HuH-7 (cell line): ENCODE measurements around the gene KRTAP9-4.
"Not testable (repeated sequence)": the region's sequence is repeated elsewhere in the genome, so short reads cannot be mapped to it uniquely, and the experiment has no call there.

ENCODE experiments used
- DNase-seq: peaks from one replicate; pipeline ENCODE4 v3.0.0; 2011; ENCODE audit warnings: low spot score

The KRTAP9-4 gene, protein sequence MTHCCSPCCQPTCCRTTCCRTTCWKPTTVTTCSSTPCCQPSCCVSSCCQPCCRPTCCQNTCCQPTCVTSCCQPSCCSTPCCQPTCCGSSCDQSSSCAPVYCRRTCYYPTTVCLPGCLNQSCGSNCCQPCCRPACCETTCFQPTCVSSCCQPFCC

DNA sequence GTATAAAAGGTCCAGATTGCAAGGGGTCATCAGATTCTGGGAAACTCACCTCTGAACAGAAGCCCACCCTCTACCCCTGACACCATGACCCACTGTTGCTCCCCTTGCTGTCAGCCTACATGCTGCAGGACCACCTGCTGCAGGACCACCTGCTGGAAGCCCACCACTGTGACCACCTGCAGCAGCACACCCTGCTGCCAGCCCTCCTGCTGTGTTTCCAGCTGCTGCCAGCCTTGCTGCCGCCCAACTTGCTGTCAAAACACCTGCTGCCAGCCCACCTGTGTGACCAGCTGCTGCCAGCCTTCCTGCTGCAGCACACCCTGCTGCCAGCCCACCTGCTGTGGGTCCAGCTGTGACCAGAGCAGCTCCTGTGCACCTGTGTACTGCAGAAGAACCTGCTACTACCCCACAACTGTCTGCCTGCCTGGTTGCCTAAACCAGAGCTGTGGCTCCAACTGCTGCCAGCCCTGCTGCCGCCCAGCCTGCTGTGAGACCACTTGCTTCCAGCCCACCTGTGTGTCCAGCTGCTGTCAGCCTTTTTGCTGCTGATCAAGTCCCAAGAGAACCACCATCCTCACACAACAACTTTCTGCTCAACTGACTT is at the start of gene KRTAP9-4:
Gene KRTAP9-4 (plus strand): TSS at position 51 of the 604 bp plus-strand sequence. CDS start 34 bp downstream, at position 85.
- not testable (repeated sequence) for DNase-seq

DNA sequence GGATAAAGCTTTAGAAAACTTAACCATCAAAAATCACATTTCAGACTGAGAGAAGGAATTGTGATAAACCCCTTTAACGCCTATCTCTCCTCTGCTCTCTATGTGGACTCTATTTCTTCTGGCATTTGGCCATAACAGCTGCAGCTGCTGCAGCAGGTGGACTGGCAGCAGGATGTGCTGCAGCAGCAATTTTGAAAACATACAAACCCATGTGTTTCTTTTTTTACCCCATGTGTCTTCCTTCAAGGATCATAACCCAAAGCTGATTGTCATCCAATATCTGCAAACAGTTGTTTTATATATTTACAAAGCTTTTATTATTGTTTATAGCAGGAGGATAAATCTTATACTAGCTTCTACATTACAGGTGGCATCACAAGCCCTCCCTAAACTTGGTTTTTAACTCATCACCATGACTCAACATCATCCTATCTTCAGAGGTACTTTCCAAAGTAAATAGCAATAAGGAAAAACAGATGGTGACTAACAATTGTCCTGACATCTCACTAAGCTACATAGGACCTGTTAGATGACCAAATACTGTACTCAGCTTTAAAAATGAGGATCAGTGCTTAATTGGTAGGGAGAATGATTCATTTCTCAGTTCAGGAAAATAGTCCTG is 37.5 kb upstream of the KRTAP9-4 start:
- no peak for DNase-seq

DNA sequence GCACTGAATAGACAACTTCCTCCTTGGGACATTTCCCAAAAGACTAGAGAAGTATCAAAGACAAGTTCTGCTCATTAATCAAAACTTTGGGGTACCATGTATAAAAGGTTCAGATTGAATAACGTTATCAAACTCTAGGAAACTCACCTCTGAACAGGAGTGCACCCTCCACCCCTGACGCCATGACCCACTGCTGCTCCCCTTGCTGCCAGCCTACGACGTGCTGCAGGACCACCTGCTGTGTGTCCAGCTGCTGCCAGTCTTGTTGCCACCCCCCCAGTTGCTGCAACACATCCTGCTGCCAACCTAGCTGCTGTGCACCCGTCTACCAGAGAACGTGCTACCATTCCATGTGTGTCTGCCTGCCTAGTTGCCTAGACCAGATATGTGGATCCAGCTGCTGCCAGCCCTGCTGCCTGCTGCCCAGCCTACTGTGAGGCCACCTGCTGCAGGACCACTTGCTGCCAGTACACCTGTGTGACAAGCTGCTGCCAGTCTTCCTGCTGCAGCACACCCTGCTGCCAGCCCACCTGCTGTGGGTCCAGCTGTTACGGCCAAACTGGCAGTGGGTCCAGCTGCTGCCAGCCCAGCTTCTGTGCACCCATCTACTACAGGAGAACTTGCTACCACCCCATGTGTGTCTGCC is 36.8 kb upstream of the KRTAP9-4 start:
- DNase-seq = no peak

- no peak for DNase-seq
Measured at GRCh38 chr17:41215681-41216080, 33.8 kb upstream of the KRTAP9-4 start.

DNA sequence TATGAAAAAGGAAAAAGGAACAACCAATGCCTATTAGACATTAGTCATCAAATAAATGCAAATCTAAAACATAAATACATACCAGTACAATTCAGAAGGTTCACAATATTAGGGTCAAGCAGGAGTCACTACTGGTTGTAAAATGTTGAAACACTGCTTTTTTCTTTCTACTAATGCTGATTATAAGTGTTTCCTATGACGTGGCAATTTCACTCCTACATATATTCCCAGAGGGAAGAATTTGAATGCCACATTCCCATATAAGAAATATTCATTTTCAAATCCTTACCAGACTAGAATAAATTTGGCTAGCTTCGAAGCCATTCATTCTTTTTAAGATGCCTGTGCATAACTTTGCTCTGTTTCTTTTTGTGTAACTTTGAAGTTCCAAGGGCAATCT is 25.7 kb upstream of the KRTAP9-4 start:
- no peak for DNase-seq

DNA sequence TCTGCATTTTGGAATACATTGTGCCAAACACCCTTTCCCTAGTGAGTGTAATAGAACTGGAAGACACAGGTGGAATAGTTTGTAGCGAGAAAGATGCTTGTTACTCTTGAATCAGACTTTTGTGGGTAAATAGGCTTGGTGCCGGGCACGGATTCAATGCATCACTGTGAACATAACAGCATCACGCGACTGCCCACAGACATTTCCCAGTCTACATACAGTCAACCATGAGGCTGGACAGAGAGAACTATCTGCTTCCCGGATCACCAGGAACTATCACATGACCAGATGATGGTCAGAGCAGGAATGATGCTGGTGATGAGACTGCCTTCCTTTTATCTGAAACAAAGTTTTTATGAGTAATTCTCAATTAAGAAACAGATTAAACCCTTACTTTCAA is 23.4 kb upstream of the KRTAP9-4 start:
- DNase-seq = no peak

GRCh38 chr17:41226598-41227095 is 22.8 kb upstream of the KRTAP9-4 start, which contains the start of gene KRTAP9-2:
Gene KRTAP9-2, plus strand, starts transcription at chr17:41226648. Its CDS starts 7 bp downstream, at chr17:41226655.
- not testable (repeated sequence) for DNase-seq

DNA sequence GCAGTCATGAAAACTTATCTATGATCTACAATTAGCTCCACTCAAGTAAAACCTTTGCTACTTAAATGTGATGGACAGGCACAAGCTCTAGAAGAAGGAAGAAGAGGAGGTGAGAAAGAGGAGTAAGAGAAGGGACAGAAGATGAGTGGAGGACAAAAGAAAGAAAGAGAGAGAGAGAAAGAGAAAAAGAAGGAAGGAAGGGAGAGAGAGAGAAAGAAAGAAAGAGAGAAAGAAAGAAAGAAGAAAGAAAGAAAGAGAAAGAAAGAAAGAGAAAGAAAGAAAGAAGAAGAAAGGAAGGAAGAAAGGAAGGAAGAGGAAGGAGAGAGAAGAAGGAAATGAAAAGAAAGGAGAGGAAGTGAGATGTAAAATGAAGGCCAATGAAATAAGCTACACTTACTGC is 19.4 kb upstream of the KRTAP9-4 start:
- no peak for DNase-seq

GRCh38 chr17:41231731-41232130 is 17.8 kb upstream of the KRTAP9-4 start:
- no peak for DNase-seq

DNA sequence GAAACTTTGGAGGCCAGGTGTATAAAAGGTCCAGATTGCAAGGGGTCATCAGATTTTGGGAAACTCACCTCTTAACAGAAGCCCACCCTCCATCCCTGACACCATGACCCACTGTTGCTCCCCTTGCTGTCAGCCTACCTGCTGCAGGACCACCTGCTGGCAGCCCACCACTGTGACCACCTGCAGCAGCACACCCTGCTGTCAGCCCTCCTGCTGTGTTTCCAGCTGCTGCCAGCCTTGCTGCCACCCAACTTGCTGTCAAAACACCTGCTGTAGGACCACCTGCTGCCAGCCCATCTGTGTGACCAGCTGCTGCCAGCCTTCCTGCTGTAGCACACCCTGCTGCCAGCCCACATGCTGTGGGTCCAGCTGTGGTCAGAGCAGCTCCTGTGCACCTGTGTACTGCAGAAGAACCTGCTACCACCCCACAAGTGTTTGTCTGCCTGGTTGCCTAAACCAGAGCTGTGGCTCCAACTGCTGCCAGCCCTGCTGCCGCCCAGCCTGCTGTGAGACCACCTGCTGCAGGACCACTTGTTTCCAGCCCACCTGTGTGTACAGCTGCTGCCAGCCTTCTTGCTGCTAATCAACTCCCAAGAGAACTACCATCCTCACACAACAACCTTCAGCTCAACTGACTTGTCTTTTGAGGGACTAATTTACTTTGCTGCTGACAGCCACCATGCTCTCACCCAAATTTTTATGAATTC is 16.9 kb upstream of the KRTAP9-4 start, which contains the start of gene KRTAP9-3:
Gene KRTAP9-3 (plus strand): TSS at position 51 of the 707 bp plus-strand sequence. CDS start 53 bp downstream, at position 104.
- not testable (repeated sequence) for DNase-seq

- DNase-seq = not testable (repeated sequence)
Measured at GRCh38 chr17:41237116-41237515, 12.4 kb upstream of the KRTAP9-4 start.

- not testable (repeated sequence) for DNase-seq
Measured at GRCh38 chr17:41237949-41238437, 11.5 kb upstream of the KRTAP9-4 start, which contains the start of gene KRTAP9-8. Gene KRTAP9-8, plus strand, starts transcription at chr17:41237999. Its CDS starts 53 bp downstream, at chr17:41238052.

GRCh38 chr17:41246995-41247787 is 2.3 kb upstream of the KRTAP9-4 start:
- not testable (repeated sequence) for DNase-seq

DNA sequence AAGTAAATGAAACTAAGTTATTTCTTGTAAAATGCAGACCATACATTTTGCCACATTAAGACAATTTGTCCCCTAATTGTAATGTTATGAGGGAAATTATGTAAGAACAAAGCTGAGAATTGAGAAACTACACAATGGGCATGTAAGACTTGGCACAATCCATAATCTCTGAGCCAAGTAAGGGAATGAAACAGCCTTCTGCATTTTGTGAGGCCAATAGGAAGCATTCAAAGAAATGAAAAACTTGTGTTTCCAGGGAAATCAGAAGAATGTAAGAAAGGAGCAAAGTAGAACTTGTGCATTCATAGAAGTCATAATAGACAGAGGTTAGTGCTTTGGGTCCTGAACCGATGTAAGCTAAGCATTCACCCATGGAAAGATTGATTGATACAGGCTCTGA is 1.8 kb downstream of the KRTAP9-4 start:
- DNase-seq = no peak

- no peak for DNase-seq
Measured at GRCh38 chr17:41254861-41255260, 5.4 kb downstream of the KRTAP9-4 start.

GRCh38 chr17:41255381-41256290 is 6.1 kb downstream of the KRTAP9-4 start, which contains the start of gene KRTAP9-9:
Gene KRTAP9-9, plus strand, starts transcription at chr17:41255384.
- not testable (repeated sequence) for DNase-seq

GRCh38 chr17:41256291-41256685 is 6.8 kb downstream of the KRTAP9-4 start:
- no peak for DNase-seq

DNA sequence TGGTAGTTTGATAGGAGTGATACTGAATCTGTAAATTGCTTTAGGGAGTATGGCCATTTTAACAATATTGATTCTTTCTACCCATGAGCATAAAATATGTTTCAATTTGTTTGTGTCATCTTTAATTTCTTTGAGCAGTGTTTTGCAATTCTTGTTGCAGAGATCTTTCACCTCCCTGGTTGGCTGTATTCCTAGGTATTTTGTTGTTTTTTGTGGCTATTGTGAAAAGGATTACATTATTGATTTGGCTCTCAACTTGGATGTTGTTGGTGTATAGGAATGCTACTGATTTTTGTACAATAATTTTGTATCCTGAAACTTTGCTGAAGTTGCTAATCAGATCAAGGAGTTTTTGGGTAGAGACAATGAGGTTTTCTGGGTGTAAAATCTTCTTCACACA is 8.9 kb downstream of the KRTAP9-4 start:
- DNase-seq = no peak

DNA sequence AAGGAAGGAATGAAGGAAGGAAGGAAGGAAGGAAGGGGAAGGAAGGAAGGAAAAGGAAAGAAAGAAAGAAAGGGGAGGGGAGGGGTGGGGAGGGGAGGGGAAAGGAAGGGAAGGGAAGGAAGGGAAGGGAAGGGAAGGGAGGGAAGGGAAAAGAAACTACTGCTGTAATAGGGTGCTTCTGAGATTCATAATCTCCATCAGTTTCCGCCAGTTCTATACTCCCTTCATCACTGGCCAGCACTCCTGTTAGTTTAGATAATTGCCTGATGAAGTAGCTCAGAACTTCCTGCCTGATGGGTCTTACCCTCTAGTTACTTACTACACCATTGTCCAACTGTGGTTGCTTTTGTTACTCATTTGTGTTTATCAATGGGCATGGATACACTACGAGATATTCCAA is 13.7 kb downstream of the KRTAP9-4 start:
- no peak for DNase-seq

GRCh38 chr17:41264599-41264998 is 15.1 kb downstream of the KRTAP9-4 start:
- no peak for DNase-seq
